Subcutaneous abdominal adipose tissue (tissue), 5 donors: ENCODE measurements around the gene SPG7.

Source experiments
- H3K27ac ChIP-seq: one replicate; pipeline ENCODE4 v1.7.0; 2013; ENCODE audit warnings: low read depth, mild to moderate bottlenecking, inconsistent platforms, low read length, moderate library complexity
- H3K27me3 ChIP-seq, 5 donors: one replicate each; pipeline ENCODE4 v1.7.0; 2013; ENCODE audit warnings: low read length in 5 of 5, inconsistent platforms in 1 of 5; ENCODE audit not compliant: control insufficient read depth in 5 of 5, insufficient read depth in 4 of 5
- H3K36me3 ChIP-seq, 5 donors: one replicate each; pipeline ENCODE4 v1.7.0; 2013; ENCODE audit warnings: low read length in 5 of 5; ENCODE audit not compliant: control insufficient read depth in 5 of 5, insufficient read depth in 5 of 5
- H3K4me1 ChIP-seq, 5 donors: one replicate each; pipeline ENCODE4 v1.7.0; 2013; ENCODE audit warnings: low read length in 5 of 5, mild to moderate bottlenecking in 3 of 5, moderate library complexity in 1 of 5; ENCODE audit not compliant: control insufficient read depth in 5 of 5, insufficient read depth in 5 of 5
- H3K4me3 ChIP-seq, 5 donors: one replicate each; pipeline ENCODE4 v1.7.0; 2013; ENCODE audit warnings: low read length in 5 of 5, low read depth in 1 of 5
- H3K9ac ChIP-seq, 5 donors: one replicate each; pipeline ENCODE4 v1.7.0; 2013; ENCODE audit warnings: low read length in 5 of 5, mild to moderate bottlenecking in 4 of 5, moderate library complexity in 3 of 5
- H3K9me3 ChIP-seq, 5 donors: one replicate each; pipeline ENCODE4 v1.7.0; 2013; ENCODE audit warnings: low read length in 5 of 5; ENCODE audit not compliant: control insufficient read depth in 5 of 5
- donor health status: healthy.
- donor health status: healthy.
- donor health status: healthy.
- donor health status: healthy.
- donor health status: healthy.

SPG7 gene

GRCh38 chr16:89507214-89507833 lies 879 bp upstream of the SPG7 start:
- H3K9me3 ChIP-seq = no peaks in the 10 kb centered on the region
- peaks cover 6 to 43% (median 41%) of the 10 kb centered on the region in 5 donors for H3K4me1 ChIP-seq
- H3K9ac ChIP-seq = peak overlapping the region in 4 of 5 donors; percentile 88 to 98 (median 92)
- H3K27me3 ChIP-seq = no peaks in the 10 kb centered on the region
- peak overlapping the region; percentile 89 for H3K27ac ChIP-seq
- H3K4me3 ChIP-seq = peak overlapping the region; percentile 42 to 90 (median 82)
- peaks cover 0 to 19% (median 17%) of the 10 kb centered on the region in 5 donors for H3K36me3 ChIP-seq

GRCh38 chr16:89510526-89510925 lies 2.3 kb downstream of the SPG7 start:
- Histone ChIP-seq H3K27ac (no peak overlapping the region), H3K9ac (no peak overlapping the region), H3K36me3 (peaks cover 5 to 41% (median 31%) of the 10 kb centered on the region in 5 donors), H3K27me3 (no peaks in the 10 kb centered on the region), H3K4me3 (no peak overlapping the region), H3K9me3 (no peaks in the 10 kb centered on the region), H3K4me1 (peaks cover 6 to 36% (median 33%) of the 10 kb centered on the region in 5 donors)

GRCh38 chr16:89511374-89511773 lies 3.2 kb downstream of the SPG7 start:
- Histone ChIP-seq H3K9me3 (no peaks in the 10 kb centered on the region), H3K9ac (no peak overlapping the region), H3K4me1 (peaks cover 3 to 28% (median 25%) of the 10 kb centered on the region in 5 donors), H3K27me3 (no peaks in the 10 kb centered on the region), H3K27ac (no peak overlapping the region), H3K4me3 (no peak overlapping the region), H3K36me3 (peaks cover 5 to 48% (median 37%) of the 10 kb centered on the region in 5 donors)

- H3K4me1 ChIP-seq = peaks cover 0 to 18% (median 15%) of the 10 kb centered on the region in 5 donors
- no peaks in the 10 kb centered on the region for H3K27me3 ChIP-seq
- H3K4me3 ChIP-seq = no peak overlapping the region
- no peaks in the 10 kb centered on the region for H3K9me3 ChIP-seq
- H3K36me3 ChIP-seq = peaks cover 5 to 55% (median 44%) of the 10 kb centered on the region in 5 donors
- no peak overlapping the region for H3K27ac ChIP-seq
- no peak overlapping the region for H3K9ac ChIP-seq
Measured at GRCh38 chr16:89512453-89512852, 4.2 kb downstream of the SPG7 start.

- Histone ChIP-seq H3K27ac (no peak overlapping the region), H3K9me3 (no peaks in the 10 kb centered on the region), H3K9ac (no peak overlapping the region), H3K4me3 (no peak overlapping the region), H3K27me3 (no peaks in the 10 kb centered on the region), H3K36me3 (peaks cover 11 to 86% (median 62%) of the 10 kb centered on the region in 5 donors), H3K4me1 (no peaks in the 10 kb centered on the region)
Measured at GRCh38 chr16:89517128-89517527, 8.9 kb downstream of the SPG7 start.

- H3K9me3 ChIP-seq = no peaks in the 10 kb centered on the region
- no peak overlapping the region for H3K9ac ChIP-seq
- H3K27ac ChIP-seq = no peak overlapping the region
- no peak overlapping the region for H3K4me3 ChIP-seq
- H3K27me3 ChIP-seq = no peaks in the 10 kb centered on the region
- peaks cover 6 to 91% (median 74%) of the 10 kb centered on the region in 5 donors for H3K36me3 ChIP-seq
- peaks cover 0 to 20% (median 0%) of the 10 kb centered on the region in 5 donors for H3K4me1 ChIP-seq
Measured at GRCh38 chr16:89519881-89520280, 11.7 kb downstream of the SPG7 start.

- peaks cover 0 to 25% (median 0%) of the 10 kb centered on the region in 5 donors for H3K4me1 ChIP-seq
- no peak overlapping the region for H3K4me3 ChIP-seq
- peaks cover 10 to 98% (median 87%) of the 10 kb centered on the region in 5 donors for H3K36me3 ChIP-seq
- no peak overlapping the region for H3K27ac ChIP-seq
- no peak overlapping the region for H3K9ac ChIP-seq
- no peaks in the 10 kb centered on the region for H3K9me3 ChIP-seq
- no peaks in the 10 kb centered on the region for H3K27me3 ChIP-seq
Measured at GRCh38 chr16:89522287-89522686, 14.1 kb downstream of the SPG7 start.

GRCh38 chr16:89523680-89524344 lies 15.6 kb downstream of the SPG7 start:
- peaks cover 6 to 97% (median 80%) of the 10 kb centered on the region in 5 donors for H3K36me3 ChIP-seq
- H3K9me3 ChIP-seq = no peaks in the 10 kb centered on the region
- no peak overlapping the region for H3K27ac ChIP-seq
- peaks cover 0 to 25% (median 0%) of the 10 kb centered on the region in 5 donors for H3K4me1 ChIP-seq
- peak overlapping the region in 2 of 5 donors; percentile 40 to 44 for H3K4me3 ChIP-seq
- no peaks in the 10 kb centered on the region for H3K27me3 ChIP-seq
- peak overlapping the region in 1 of 5 donors; percentile 21 for H3K9ac ChIP-seq

GRCh38 chr16:89525146-89525913 lies 17.1 kb downstream of the SPG7 start:
- Histone ChIP-seq H3K9ac (no peak overlapping the region), H3K9me3 (no peaks in the 10 kb centered on the region), H3K27me3 (no peaks in the 10 kb centered on the region), H3K4me1 (peaks cover 0 to 25% (median 0%) of the 10 kb centered on the region in 5 donors), H3K4me3 (no peak overlapping the region), H3K36me3 (peaks cover 6 to 97% (median 77%) of the 10 kb centered on the region in 5 donors), H3K27ac (no peak overlapping the region)
